T-helper 1 cell treated with Interleukin-12 subunit alpha and Interleukin-12 subunit beta and Interleukin-4 antibody, amounts not matched to agents 30 ng/mL and 1 ng/mL, for 36 hours (primary cell): Measurements from ENCODE around the gene CTXN1. TPM values are rescaled to one million over a fixed set of nuclear protein-coding genes. Genes with fewer than 3 reads are reported as not detected.

ENCODE experiments used
- intact Hi-C: fragments of 100-400 bp; cut with micrococcal nuclease; formaldehyde crosslinking; loops from one replicate; pipeline ENCODE4 v1.15.1; 2024
- total RNA-seq: library from RNA; stranded (reverse); gene quantifications from 2 replicates; pipeline ENCODE4 v1.2.3, GENCODE V29; 2022

CTXN1 gene
- total RNA-seq, 1 donor from 2014 or later = not detected

- intact Hi-C loops = no loop called here
Measured at GRCh38 chr19:7879111-7879807, 46.7 kb downstream of the CTXN1 start.

- intact Hi-C loops = no loop called here
Measured at GRCh38 chr19:7877249-7877836, 48.6 kb downstream of the CTXN1 start.

GRCh38 chr19:7874897-7875273, 51.0 kb downstream of the CTXN1 start:
- intact Hi-C loops = no loop called here

Other genes with a start within 250 kb of the CTXN1 start
- not detected in 2 replicates for gene MCEMP1, start 249.0 kb downstream of the CTXN1 start, total RNA-seq
- 77.3 and 82.9 TPM in 2 replicates for gene TRAPPC5, start 245.3 kb downstream of the CTXN1 start, total RNA-seq
- gene FCER2, start 224.0 kb downstream of the CTXN1 start, total RNA-seq = not detected in 2 replicates
- not detected in 2 replicates for gene CLEC4G, start 194.0 kb downstream of the CTXN1 start, total RNA-seq
- not detected in 2 replicates for gene CD209, start 178.6 kb downstream of the CTXN1 start, total RNA-seq
- gene CLEC4M, start 162.9 kb downstream of the CTXN1 start, total RNA-seq = not detected in 2 replicates
- 9.1 and 9.6 TPM in 2 replicates for gene EVI5L, start 95.9 kb downstream of the CTXN1 start, total RNA-seq
- 0.22 and 0.34 TPM in 2 replicates for gene PRR36, start 51.7 kb downstream of the CTXN1 start, total RNA-seq
- gene LRRC8E, start 37.6 kb downstream of the CTXN1 start, total RNA-seq = not detected in 2 replicates
- gene MAP2K7, start 22.3 kb downstream of the CTXN1 start, total RNA-seq = 45.6 and 48.7 TPM in 2 replicates
- gene TGFBR3L, start 11.3 kb downstream of the CTXN1 start, total RNA-seq = 4.6 TPM in 2 replicates
- gene SNAPC2, start 5.8 kb downstream of the CTXN1 start, total RNA-seq = 22.5 and 28.5 TPM in 2 replicates
- gene TIMM44, start 17.5 kb upstream of the CTXN1 start, total RNA-seq = 67.4 and 73.7 TPM in 2 replicates
- gene ELAVL1, start 79.5 kb upstream of the CTXN1 start, total RNA-seq = 119 and 128 TPM in 2 replicates
- gene CCL25, start 126.6 kb upstream of the CTXN1 start, total RNA-seq = 0.59 and 0.91 TPM in 2 replicates
- gene FBN3, start 223.5 kb upstream of the CTXN1 start, total RNA-seq = 0.02 TPM in 2 replicates